Suppressor macrophage treated with lipopolysaccharide for 1 hour (primary cell): ENCODE results near the gene TTYH3.
"Not testable (repeated sequence)": the region's sequence is repeated elsewhere in the genome, so short reads cannot be mapped to it uniquely, and the experiment has no call there.

Experiments used
- DNase-seq, 3 donors: peaks; one replicate each; pipeline ENCODE4 v3.0.0-alpha.2; 2020 to 2022

The TTYH3 gene

GRCh38 chr7:2666588-2667250, 34.9 kb downstream of the TTYH3 start:
- DNase-seq = no peak

GRCh38 chr7:2667843-2668242, 36.1 kb downstream of the TTYH3 start:
- DNase-seq = no peak

- no peak for DNase-seq
These were observed 36.6 kb downstream of the TTYH3 start for GRCh38 chr7:2668401-2668800.

- no peak for DNase-seq
These were observed 38.4 kb downstream of the TTYH3 start for GRCh38 chr7:2670171-2670570.

GRCh38 chr7:2670720-2671391, 39.1 kb downstream of the TTYH3 start:
- peak; percentile 76 to 88 (median 81) for DNase-seq

- DNase-seq = peak in 2 of 3 donors; percentile 29 to 42
These were observed 41.4 kb downstream of the TTYH3 start for GRCh38 chr7:2673214-2673613.

- no peak for DNase-seq
These were observed 42.1 kb downstream of the TTYH3 start for GRCh38 chr7:2673934-2674333.

GRCh38 chr7:2675256-2675764, 43.5 kb downstream of the TTYH3 start:
- no peak for DNase-seq

- DNase-seq = not testable (repeated sequence)
These were observed 44.8 kb downstream of the TTYH3 start for GRCh38 chr7:2676576-2676975.

- not testable (repeated sequence) for DNase-seq
These were observed 46.7 kb downstream of the TTYH3 start for GRCh38 chr7:2678454-2678853.

GRCh38 chr7:2679135-2680127, 47.6 kb downstream of the TTYH3 start:
- DNase-seq = not testable (repeated sequence)

- no peak for DNase-seq
These were observed 48.5 kb downstream of the TTYH3 start for GRCh38 chr7:2680256-2680655.

GRCh38 chr7:2680792-2681490, 49.2 kb downstream of the TTYH3 start:
- DNase-seq = peak; percentile 82 to 93 (median 89)

- DNase-seq = no peak
These were observed 50.4 kb downstream of the TTYH3 start for GRCh38 chr7:2681929-2682799.

GRCh38 chr7:2684501-2684900, 52.7 kb downstream of the TTYH3 start:
- DNase-seq = no peak

- DNase-seq = no peak
These were observed 54.3 kb downstream of the TTYH3 start for GRCh38 chr7:2686101-2686500.

- DNase-seq = peak in 2 of 3 donors; percentile 29 to 33
These were observed 55.6 kb downstream of the TTYH3 start for GRCh38 chr7:2687338-2687869.

GRCh38 chr7:2687881-2688318, 56.1 kb downstream of the TTYH3 start, which contains the start of gene AMZ1:
Gene AMZ1, plus strand, starts transcription at chr7:2688202. Its CDS starts 12,250 bp downstream, at chr7:2700452.
- peak; percentile 51 to 83 (median 60) for DNase-seq

- no peak for DNase-seq
These were observed 56.9 kb downstream of the TTYH3 start for GRCh38 chr7:2688409-2689342.
